ENCODE measurements around the gene TARM1.

TARM1 gene

GRCh38 chr19:54077334-54077733 is 3.8 kb downstream of the TARM1 start:
- Histone ChIP-seq H3K27ac (no peak overlapping the region), H3K4me3 (no peak overlapping the region)
- no peak for TF ChIP-seq CTCF (IDR thresholded peaks at IDR 0.05)
- DNase-seq (ENCODE audit: low spot score) = no peak

- TF ChIP-seq CTCF (IDR thresholded peaks at IDR 0.05) = no peak
- Histone ChIP-seq H3K27ac (no peak overlapping the region), H3K4me3 (no peak overlapping the region)
- DNase-seq (ENCODE audit: low spot score) = no peak
Observed at GRCh38 chr19:54074851-54075250, 6.3 kb downstream of the TARM1 start.

GRCh38 chr19:54073829-54074228 is 7.3 kb downstream of the TARM1 start:
- no peak for TF ChIP-seq CTCF (IDR thresholded peaks at IDR 0.05)
- no peak for DNase-seq (ENCODE audit: low spot score)
- Histone ChIP-seq H3K27ac (no peak overlapping the region), H3K4me3 (no peak overlapping the region)

GRCh38 chr19:54069470-54069869 is 11.7 kb downstream of the TARM1 start:
- no peak for DNase-seq (ENCODE audit: low spot score)
- TF ChIP-seq CTCF (IDR thresholded peaks at IDR 0.05) = no peak
- no peak overlapping the region for H3K4me3 ChIP-seq
- H3K27ac ChIP-seq = no peak overlapping the region

GRCh38 chr19:54063350-54064116 is 17.6 kb downstream of the TARM1 start, which contains the start of gene VSTM1:
Gene VSTM1, minus strand, starts transcription at chr19:54063897. Its CDS starts 120 bp downstream, at chr19:54063777.
- Histone ChIP-seq H3K27ac (no peak within 1 kb of the TSS), H3K4me3 (no peak within 1 kb of the TSS)
- DNase-seq (ENCODE audit: low spot score) = no peak
- TF ChIP-seq CTCF (IDR thresholded peaks at IDR 0.05) = no peak

- DNase-seq (ENCODE audit: low spot score) = no peak
- no peak for TF ChIP-seq CTCF (IDR thresholded peaks at IDR 0.05)
- no peak overlapping the region for H3K27ac ChIP-seq
Observed at GRCh38 chr19:54062643-54063042, 18.5 kb downstream of the TARM1 start.

GRCh38 chr19:54047616-54048015 is 33.5 kb downstream of the TARM1 start:
- no peak for TF ChIP-seq CTCF (IDR thresholded peaks at IDR 0.05)
- no peak overlapping the region for H3K27ac ChIP-seq
- H3K4me3 ChIP-seq = no peak overlapping the region
- no peak for DNase-seq (ENCODE audit: low spot score)

More at GRCh38 chr19:54062643-54063042, 18.5 kb downstream of the TARM1 start:
- no peak overlapping the region for H3K4me3 ChIP-seq
